ENCODE data around the gene DIP2C. TPM values are rescaled to one million over a fixed set of nuclear protein-coding genes. Genes with fewer than 3 reads are reported as not detected.

The DIP2C gene
- total RNA-seq, 1 experiment from 2014 or later, result 11.4 TPM

DNA sequence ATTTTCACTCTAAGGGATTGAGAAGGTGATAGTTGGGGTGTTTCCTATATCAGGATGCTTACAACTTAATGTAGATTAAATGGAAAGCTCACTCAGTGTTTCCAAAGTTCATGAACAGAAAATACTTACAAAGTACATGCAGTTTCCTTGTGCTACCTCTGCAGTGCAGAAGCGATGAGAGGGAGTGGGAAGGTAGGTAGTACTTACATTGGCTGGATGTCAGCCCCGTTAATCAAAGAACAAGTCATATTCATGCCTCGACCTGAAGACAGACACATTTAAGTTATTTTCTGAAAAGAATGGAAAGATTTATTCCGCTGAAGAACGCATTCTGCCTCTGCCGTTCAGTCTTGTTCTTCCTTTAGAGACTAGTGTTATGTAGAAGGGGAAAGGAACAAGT is 461.1 kb downstream of the DIP2C start:
- peaks cover 28% of the 10 kb centered on the region for H3K36me3 Mint-ChIP-seq (ENCODE audit: insufficient read depth, unreplicated experiment)
- no peaks in the 10 kb centered on the region for H3K27me3 Mint-ChIP-seq (ENCODE audit: insufficient read depth, unreplicated experiment)
- ChIA-PET POLR2A (no interaction called here), CTCF (no interaction called here)
- DNase-seq, result no peak
- H3K4me3 Mint-ChIP-seq (ENCODE audit: unreplicated experiment), result no peak overlapping the region
- no peaks in the 10 kb centered on the region for H3K4me1 Mint-ChIP-seq (ENCODE audit: low read depth, unreplicated experiment)
- intact Hi-C loops (cut with micrococcal nuclease; ENCODE audit: unreplicated experiment), result no loop called here
- no peaks in the 10 kb centered on the region for H3K9me3 Mint-ChIP-seq (ENCODE audit: unreplicated experiment)
- H3K27me3 ChIP-seq (replicated peaks; ENCODE audit: control insufficient read depth, insufficient read depth, low read length), result no peaks in the 10 kb centered on the region
- no peaks in the 10 kb centered on the region for H3K9me3 ChIP-seq
- H3K27ac Mint-ChIP-seq (ENCODE audit: unreplicated experiment), result no peak overlapping the region
- H3K4me3 ChIP-seq (ENCODE audit: low read depth, low read length), result no peak overlapping the region
- no peaks in the 10 kb centered on the region for H3K36me3 ChIP-seq (ENCODE audit: control insufficient read depth, insufficient read depth, low read length)
- TF ChIP-seq, protein P1, sequence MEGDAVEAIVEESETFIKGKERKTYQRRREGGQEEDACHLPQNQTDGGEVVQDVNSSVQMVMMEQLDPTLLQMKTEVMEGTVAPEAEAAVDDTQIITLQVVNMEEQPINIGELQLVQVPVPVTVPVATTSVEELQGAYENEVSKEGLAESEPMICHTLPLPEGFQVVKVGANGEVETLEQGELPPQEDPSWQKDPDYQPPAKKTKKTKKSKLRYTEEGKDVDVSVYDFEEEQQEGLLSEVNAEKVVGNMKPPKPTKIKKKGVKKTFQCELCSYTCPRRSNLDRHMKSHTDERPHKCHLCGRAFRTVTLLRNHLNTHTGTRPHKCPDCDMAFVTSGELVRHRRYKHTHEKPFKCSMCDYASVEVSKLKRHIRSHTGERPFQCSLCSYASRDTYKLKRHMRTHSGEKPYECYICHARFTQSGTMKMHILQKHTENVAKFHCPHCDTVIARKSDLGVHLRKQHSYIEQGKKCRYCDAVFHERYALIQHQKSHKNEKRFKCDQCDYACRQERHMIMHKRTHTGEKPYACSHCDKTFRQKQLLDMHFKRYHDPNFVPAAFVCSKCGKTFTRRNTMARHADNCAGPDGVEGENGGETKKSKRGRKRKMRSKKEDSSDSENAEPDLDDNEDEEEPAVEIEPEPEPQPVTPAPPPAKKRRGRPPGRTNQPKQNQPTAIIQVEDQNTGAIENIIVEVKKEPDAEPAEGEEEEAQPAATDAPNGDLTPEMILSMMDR (IDR thresholded peaks at IDR 0.05; ENCODE audit: insufficient read depth in 1 of 2, low read depth in 1 of 2, low read length in 1 of 2, severe bottlenecking in 1 of 2, unreplicated experiment in 1 of 2), result no peak
- no peaks in the 10 kb centered on the region for H3K4me1 ChIP-seq
- BruUV-seq (replicated peaks), result no TSS peak

DNA sequence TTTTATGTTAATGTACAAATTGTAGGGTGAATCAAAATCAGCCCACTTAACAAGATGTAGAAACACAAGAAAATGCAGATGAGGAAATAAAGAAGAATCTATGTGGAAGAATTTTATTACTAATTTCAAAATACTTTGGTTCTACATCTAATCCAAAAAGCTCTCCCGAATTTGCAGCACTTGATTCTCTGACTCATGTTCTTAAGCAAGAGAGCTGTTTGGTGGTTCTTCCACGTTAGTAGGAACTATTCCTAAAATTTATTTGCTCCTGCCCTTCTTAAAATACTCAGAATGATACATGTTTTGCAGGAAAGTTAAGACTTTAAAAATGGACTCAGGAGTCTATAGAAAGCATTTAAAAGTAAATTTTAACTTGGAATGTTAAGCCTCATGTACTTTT is 462.5 kb downstream of the DIP2C start:
- Histone ChIP-seq H3K4me3 (ENCODE audit: low read depth, low read length) (no peak overlapping the region), H3K4me1 (no peaks in the 10 kb centered on the region), H3K27me3 (replicated peaks; ENCODE audit: control insufficient read depth, insufficient read depth, low read length) (no peaks in the 10 kb centered on the region), H3K9me3 (no peaks in the 10 kb centered on the region), H3K36me3 (ENCODE audit: control insufficient read depth, insufficient read depth, low read length) (no peaks in the 10 kb centered on the region)
- CTCF ChIA-PET, result no interaction called here
- no peaks in the 10 kb centered on the region for H3K9me3 Mint-ChIP-seq (ENCODE audit: unreplicated experiment)
- peaks cover 18% of the 10 kb centered on the region for H3K36me3 Mint-ChIP-seq (ENCODE audit: insufficient read depth, unreplicated experiment)
- intact Hi-C loops (cut with micrococcal nuclease; ENCODE audit: unreplicated experiment), result no loop called here
- no peak overlapping the region for H3K27ac Mint-ChIP-seq (ENCODE audit: unreplicated experiment)
- POLR2A ChIA-PET, result no interaction called here
- TF ChIP-seq, protein P1 (IDR thresholded peaks at IDR 0.05; ENCODE audit: insufficient read depth in 1 of 2, low read depth in 1 of 2, low read length in 1 of 2, severe bottlenecking in 1 of 2, unreplicated experiment in 1 of 2), result no peak
- DNase-seq, result no peak
- no peaks in the 10 kb centered on the region for H3K27me3 Mint-ChIP-seq (ENCODE audit: insufficient read depth, unreplicated experiment)
- BruUV-seq (replicated peaks), result no TSS peak
- no peaks in the 10 kb centered on the region for H3K4me1 Mint-ChIP-seq (ENCODE audit: low read depth, unreplicated experiment)
- no peak overlapping the region for H3K4me3 Mint-ChIP-seq (ENCODE audit: unreplicated experiment)

DNA sequence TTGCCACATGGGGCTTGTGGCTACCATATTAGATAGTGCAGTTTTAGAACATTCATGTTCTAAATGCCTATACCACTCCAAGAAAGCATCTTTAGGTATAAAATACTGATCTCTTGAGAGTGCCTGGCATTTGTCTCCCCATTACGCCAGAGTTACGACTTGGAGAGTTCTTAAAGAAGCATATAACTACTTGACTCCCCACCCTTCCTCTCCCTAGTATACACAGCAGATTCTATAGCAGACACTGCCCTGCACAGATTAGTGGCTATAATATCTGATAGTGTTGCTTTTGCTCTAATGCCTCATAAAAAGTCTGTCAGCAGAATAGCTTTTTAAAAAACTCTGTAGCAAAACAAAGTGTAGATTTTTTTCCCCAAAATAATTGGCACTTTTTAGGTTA is 463.4 kb downstream of the DIP2C start:
- Mint-ChIP-seq H3K27ac (ENCODE audit: unreplicated experiment) (no peak overlapping the region), H3K36me3 (ENCODE audit: insufficient read depth, unreplicated experiment) (peaks cover 18% of the 10 kb centered on the region), H3K4me3 (ENCODE audit: unreplicated experiment) (no peak overlapping the region), H3K9me3 (ENCODE audit: unreplicated experiment) (no peaks in the 10 kb centered on the region), H3K27me3 (ENCODE audit: insufficient read depth, unreplicated experiment) (no peaks in the 10 kb centered on the region), H3K4me1 (ENCODE audit: low read depth, unreplicated experiment) (no peaks in the 10 kb centered on the region)
- DNase-seq, result no peak
- no peaks in the 10 kb centered on the region for H3K36me3 ChIP-seq (ENCODE audit: control insufficient read depth, insufficient read depth, low read length)
- H3K4me3 ChIP-seq (ENCODE audit: low read depth, low read length), result no peak overlapping the region
- no peaks in the 10 kb centered on the region for H3K27me3 ChIP-seq (replicated peaks; ENCODE audit: control insufficient read depth, insufficient read depth, low read length)
- POLR2A ChIA-PET, result no interaction called here
- no peaks in the 10 kb centered on the region for H3K9me3 ChIP-seq
- TF ChIP-seq, protein P1 (IDR thresholded peaks at IDR 0.05; ENCODE audit: insufficient read depth in 1 of 2, low read depth in 1 of 2, low read length in 1 of 2, severe bottlenecking in 1 of 2, unreplicated experiment in 1 of 2), result no peak
- no TSS peak for BruUV-seq (replicated peaks)
- CTCF ChIA-PET, result no interaction called here
- no peaks in the 10 kb centered on the region for H3K4me1 ChIP-seq
- intact Hi-C loops (cut with micrococcal nuclease; ENCODE audit: unreplicated experiment), result no loop called here
